Measurements from ENCODE around the gene SLC22A12. TPM values are rescaled to one million over a fixed set of nuclear protein-coding genes. Genes with fewer than 3 reads are reported as not detected.
A peak's percentile ranks its signal among the peaks of the same experiment; 100 is the strongest.

SLC22A12 gene
- total and polyA plus RNA-seq, 4 experiments from 2014 or later = not detected

DNA sequence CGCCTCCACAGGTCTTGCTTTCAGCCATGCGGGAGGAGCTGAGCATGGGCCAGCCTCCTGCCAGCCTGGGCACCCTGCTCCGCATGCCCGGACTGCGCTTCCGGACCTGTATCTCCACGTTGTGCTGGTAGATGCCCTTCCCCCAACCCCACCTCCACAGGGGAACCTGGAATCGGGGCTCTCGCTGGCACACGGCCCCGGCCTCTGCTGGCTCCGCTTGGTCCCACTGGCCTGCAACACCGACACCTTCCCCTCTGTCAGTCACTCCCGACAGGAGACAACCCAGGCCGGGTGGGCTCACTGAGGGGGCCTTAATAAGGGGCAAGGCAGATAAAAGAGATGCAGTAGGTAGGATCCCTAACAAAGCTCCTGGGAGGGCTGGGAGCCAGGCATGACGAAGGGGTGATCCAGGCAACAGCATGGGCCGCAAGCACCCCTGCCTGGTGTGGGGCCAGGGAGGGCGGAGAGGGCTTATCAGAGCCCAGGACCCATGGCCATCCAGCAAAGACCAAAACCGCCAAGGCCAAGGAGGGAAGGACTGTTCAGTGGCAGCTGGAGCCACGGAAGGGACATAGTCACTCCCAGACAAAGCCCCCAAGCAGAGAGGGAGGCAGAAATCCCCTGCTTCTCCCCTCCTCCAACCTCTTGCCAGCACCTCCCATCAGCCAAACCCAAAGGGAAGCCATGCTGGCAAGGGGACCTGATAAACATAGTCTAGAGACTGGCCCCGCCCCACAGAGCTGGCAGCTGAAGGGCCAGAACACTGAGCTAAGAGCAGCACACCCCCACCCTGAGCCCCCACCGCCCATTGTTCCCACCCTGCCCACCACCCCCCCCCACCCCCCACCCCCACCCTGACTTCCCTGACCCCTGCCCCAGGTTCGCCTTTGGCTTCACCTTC, 8.0 kb downstream of the SLC22A12 start:
- intact Hi-C loops (cut with micrococcal nuclease) = no loop called here
- H3K27me3 Mint-ChIP-seq = peaks cover 0 to 1% of the 10 kb centered on the region in 2 donors
- no peak overlapping the region for H3K27ac ChIP-seq (ENCODE audit: low read depth, low read length)
- ChIA-PET CTCF (ENCODE audit: partially characterized antibody) (no interaction called here), POLR2A (ENCODE audit: partially characterized antibody) (no interaction called here)
- no peaks in the 10 kb centered on the region for H3K9me3 Mint-ChIP-seq
- H3K4me3 Mint-ChIP-seq = no peak overlapping the region
- no peaks in the 10 kb centered on the region for H3K4me1 Mint-ChIP-seq
- DNase-seq = no peak
- no peak overlapping the region for H3K4me3 ChIP-seq (ENCODE audit: low read length in 2 of 2)
- no peaks in the 10 kb centered on the region for H3K36me3 ChIP-seq (ENCODE audit: insufficient read depth, low read length)
- H3K27me3 ChIP-seq (ENCODE audit: insufficient read depth, low read length) = no peaks in the 10 kb centered on the region
- H3K36me3 Mint-ChIP-seq = no peaks in the 10 kb centered on the region
- no peak overlapping the region for H3K27ac Mint-ChIP-seq
- H3K9me3 ChIP-seq (ENCODE audit: control insufficient read depth in 1 of 2, low read length in 2 of 2) = no peaks in the 10 kb centered on the region
- no peaks in the 10 kb centered on the region for H3K4me1 ChIP-seq (ENCODE audit: insufficient read depth, low read length)

DNA sequence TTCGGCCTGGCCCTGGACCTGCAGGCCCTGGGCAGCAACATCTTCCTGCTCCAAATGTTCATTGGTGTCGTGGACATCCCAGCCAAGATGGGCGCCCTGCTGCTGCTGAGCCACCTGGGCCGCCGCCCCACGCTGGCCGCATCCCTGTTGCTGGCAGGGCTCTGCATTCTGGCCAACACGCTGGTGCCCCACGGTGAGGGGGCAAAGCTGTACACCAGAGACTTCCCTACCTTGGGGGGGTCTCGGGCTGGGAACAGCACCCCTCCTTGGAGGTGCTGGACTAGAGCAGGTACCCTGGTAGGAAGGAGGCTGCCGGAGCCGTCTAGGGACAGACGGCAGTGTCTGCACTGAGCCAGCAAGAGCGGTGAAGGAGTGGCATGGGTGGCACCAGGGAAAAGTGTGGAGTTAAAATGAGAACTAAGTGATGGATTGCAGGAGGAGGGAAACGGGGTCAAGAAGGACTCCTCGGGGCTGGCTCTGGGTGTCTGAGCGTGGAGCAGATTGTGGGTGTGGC, 8.7 kb downstream of the SLC22A12 start:
- Mint-ChIP-seq H3K4me1 (no peaks in the 10 kb centered on the region), H3K36me3 (no peaks in the 10 kb centered on the region), H3K27me3 (peaks cover 0 to 3% of the 10 kb centered on the region in 2 donors), H3K4me3 (no peak overlapping the region), H3K27ac (peak overlapping the region in 1 of 7 donors; percentile 35), H3K9me3 (no peaks in the 10 kb centered on the region)
- Histone ChIP-seq H3K4me3 (ENCODE audit: low read length in 2 of 2) (no peak overlapping the region), H3K9me3 (ENCODE audit: control insufficient read depth in 1 of 2, low read length in 2 of 2) (no peaks in the 10 kb centered on the region), H3K4me1 (ENCODE audit: insufficient read depth, low read length) (no peaks in the 10 kb centered on the region), H3K27me3 (ENCODE audit: insufficient read depth, low read length) (no peaks in the 10 kb centered on the region), H3K36me3 (ENCODE audit: insufficient read depth, low read length) (no peaks in the 10 kb centered on the region), H3K27ac (ENCODE audit: low read depth, low read length) (no peak overlapping the region)
- no peak for DNase-seq
- ChIA-PET POLR2A (ENCODE audit: partially characterized antibody) (no interaction called here), CTCF (ENCODE audit: partially characterized antibody) (no interaction called here)
- intact Hi-C loops (cut with micrococcal nuclease) = no loop called here

DNA sequence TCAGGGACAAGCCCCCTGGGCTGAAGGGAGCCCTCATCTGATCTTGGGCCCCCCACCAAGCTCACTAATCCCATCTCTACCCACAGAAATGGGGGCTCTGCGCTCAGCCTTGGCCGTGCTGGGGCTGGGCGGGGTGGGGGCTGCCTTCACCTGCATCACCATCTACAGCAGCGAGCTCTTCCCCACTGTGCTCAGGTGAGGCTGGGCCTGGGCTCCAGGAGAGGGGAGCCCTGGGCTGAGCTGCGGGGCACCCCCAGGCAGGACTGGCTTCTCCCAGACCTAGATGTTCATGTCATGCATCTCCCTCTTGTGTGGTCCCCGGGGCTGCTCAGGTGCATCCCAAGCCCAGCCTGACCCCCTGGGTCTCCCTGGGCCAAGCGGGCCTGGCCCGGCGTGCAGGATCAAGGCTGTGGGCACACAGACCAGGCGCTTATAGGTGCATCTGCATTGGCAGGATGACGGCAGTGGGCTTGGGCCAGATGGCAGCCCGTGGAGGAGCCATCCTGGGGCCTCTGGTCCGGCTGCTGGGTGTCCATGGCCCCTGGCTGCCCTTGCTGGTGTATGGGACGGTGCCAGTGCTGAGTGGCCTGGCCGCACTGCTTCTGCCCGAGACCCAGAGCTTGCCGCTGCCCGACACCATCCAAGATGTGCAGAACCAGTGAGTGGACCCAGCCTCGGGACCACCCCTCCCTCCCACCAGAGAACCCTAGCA, 9.4 kb downstream of the SLC22A12 start:
- Mint-ChIP-seq H3K9me3 (no peaks in the 10 kb centered on the region), H3K27me3 (peaks cover 2 to 5% of the 10 kb centered on the region in 2 donors), H3K36me3 (no peaks in the 10 kb centered on the region), H3K27ac (no peak overlapping the region), H3K4me1 (no peaks in the 10 kb centered on the region), H3K4me3 (no peak overlapping the region)
- DNase-seq = no peak
- Histone ChIP-seq H3K27ac (ENCODE audit: low read depth, low read length) (no peak overlapping the region), H3K4me3 (ENCODE audit: low read length in 2 of 2) (no peak overlapping the region), H3K27me3 (ENCODE audit: insufficient read depth, low read length) (no peaks in the 10 kb centered on the region), H3K9me3 (ENCODE audit: control insufficient read depth in 1 of 2, low read length in 2 of 2) (no peaks in the 10 kb centered on the region), H3K4me1 (ENCODE audit: insufficient read depth, low read length) (no peaks in the 10 kb centered on the region), H3K36me3 (ENCODE audit: insufficient read depth, low read length) (no peaks in the 10 kb centered on the region)
- intact Hi-C loops (cut with micrococcal nuclease) = no loop called here
- ChIA-PET POLR2A (ENCODE audit: partially characterized antibody) (no interaction called here), CTCF (ENCODE audit: partially characterized antibody) (no interaction called here)

DNA sequence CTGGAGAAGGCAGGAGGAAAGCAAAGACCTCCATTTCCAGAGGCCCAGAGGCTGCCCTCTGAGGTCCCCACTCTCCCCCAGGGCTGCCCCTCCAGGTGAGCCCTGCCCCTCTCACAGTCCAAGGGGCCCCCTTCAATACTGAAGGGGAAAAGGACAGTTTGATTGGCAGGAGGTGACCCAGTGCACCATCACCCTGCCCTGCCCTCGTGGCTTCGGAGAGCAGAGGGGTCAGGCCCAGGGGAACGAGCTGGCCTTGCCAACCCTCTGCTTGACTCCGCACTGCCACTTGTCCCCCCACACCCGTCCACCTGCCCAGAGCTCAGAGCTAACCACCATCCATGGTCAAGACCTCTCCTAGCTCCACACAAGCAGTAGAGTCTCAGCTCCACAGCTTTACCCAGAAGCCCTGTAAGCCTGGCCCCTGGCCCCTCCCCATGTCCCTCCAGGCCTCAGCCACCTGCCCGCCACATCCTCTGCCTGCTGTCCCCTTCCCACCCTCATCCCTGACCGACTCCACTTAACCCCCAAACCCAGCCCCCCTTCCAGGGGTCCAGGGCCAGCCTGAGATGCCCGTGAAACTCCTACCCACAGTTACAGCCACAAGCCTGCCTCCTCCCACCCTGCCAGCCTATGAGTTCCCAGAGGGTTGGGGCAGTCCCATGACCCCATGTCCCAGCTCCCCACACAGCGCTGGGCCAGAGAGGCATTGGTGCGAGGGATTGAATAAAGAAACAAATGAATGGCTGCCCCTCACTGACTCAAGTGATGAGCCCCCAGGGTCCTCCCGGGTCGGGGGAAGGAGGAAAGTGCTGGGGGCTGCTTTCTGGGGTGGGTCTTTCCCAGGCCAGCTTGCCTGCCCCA, 10.8 kb downstream of the SLC22A12 start:
- H3K4me3 Mint-ChIP-seq = no peak overlapping the region
- Histone ChIP-seq H3K27me3 (ENCODE audit: insufficient read depth, low read length) (no peaks in the 10 kb centered on the region), H3K27ac (ENCODE audit: low read depth, low read length) (no peak overlapping the region), H3K9me3 (ENCODE audit: control insufficient read depth in 1 of 2, low read length in 2 of 2) (no peaks in the 10 kb centered on the region), H3K4me3 (ENCODE audit: low read length in 2 of 2) (no peak overlapping the region), H3K36me3 (ENCODE audit: insufficient read depth, low read length) (no peaks in the 10 kb centered on the region), H3K4me1 (ENCODE audit: insufficient read depth, low read length) (no peaks in the 10 kb centered on the region)
- intact Hi-C loops (cut with micrococcal nuclease) = no loop called here
- H3K36me3 Mint-ChIP-seq = no peaks in the 10 kb centered on the region
- no peak overlapping the region for H3K27ac Mint-ChIP-seq
- no peaks in the 10 kb centered on the region for H3K4me1 Mint-ChIP-seq
- ChIA-PET CTCF (ENCODE audit: partially characterized antibody) (no interaction called here), POLR2A (ENCODE audit: partially characterized antibody) (no interaction called here)
- H3K27me3 Mint-ChIP-seq = peaks cover 2 to 10% of the 10 kb centered on the region in 2 donors
- H3K9me3 Mint-ChIP-seq = no peaks in the 10 kb centered on the region
- DNase-seq = no peak

DNA sequence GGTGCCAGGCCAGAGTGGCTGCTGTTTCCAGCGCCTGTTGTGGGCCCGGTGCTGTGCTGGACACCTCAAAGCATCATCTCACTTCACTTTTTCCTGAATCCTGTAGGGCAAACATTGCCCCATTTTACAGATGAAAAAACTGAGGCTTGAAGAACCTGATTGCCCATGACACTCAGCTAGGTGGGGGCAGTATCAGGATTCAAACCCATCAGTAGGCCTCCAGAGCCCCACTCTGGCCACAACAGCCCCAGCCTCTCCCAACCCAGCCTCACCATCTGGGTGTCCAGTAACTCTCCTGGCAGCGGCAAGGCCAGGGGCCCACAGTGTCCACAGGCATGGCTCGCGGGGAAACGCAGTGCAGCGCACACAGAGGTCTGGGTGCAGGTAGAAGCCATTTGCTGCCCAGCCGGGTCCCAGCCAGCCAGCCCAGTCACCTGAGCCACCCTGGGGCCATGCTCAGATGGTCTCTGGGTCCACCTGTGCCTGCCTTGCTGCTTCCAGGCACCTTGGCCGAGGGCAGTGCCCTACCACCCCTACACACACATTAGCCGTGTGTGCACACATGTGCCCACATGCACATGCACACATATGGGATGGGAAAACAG, 11.5 kb downstream of the SLC22A12 start:
- intact Hi-C loops (cut with micrococcal nuclease) = no loop called here
- no peaks in the 10 kb centered on the region for H3K36me3 Mint-ChIP-seq
- H3K36me3 ChIP-seq (ENCODE audit: insufficient read depth, low read length) = no peaks in the 10 kb centered on the region
- H3K27me3 ChIP-seq (ENCODE audit: insufficient read depth, low read length) = no peaks in the 10 kb centered on the region
- ChIA-PET CTCF (ENCODE audit: partially characterized antibody) (no interaction called here), POLR2A (ENCODE audit: partially characterized antibody) (no interaction called here)
- H3K9me3 Mint-ChIP-seq = no peaks in the 10 kb centered on the region
- H3K27ac Mint-ChIP-seq = no peak overlapping the region
- H3K4me1 ChIP-seq (ENCODE audit: insufficient read depth, low read length) = no peaks in the 10 kb centered on the region
- peaks cover 2 to 10% of the 10 kb centered on the region in 2 donors for H3K27me3 Mint-ChIP-seq
- no peak for DNase-seq
- no peak overlapping the region for H3K4me3 ChIP-seq (ENCODE audit: low read length in 2 of 2)
- H3K4me3 Mint-ChIP-seq = no peak overlapping the region
- H3K9me3 ChIP-seq (ENCODE audit: control insufficient read depth in 1 of 2, low read length in 2 of 2) = no peaks in the 10 kb centered on the region
- no peaks in the 10 kb centered on the region for H3K4me1 Mint-ChIP-seq
- no peak overlapping the region for H3K27ac ChIP-seq (ENCODE audit: low read depth, low read length)

DNA sequence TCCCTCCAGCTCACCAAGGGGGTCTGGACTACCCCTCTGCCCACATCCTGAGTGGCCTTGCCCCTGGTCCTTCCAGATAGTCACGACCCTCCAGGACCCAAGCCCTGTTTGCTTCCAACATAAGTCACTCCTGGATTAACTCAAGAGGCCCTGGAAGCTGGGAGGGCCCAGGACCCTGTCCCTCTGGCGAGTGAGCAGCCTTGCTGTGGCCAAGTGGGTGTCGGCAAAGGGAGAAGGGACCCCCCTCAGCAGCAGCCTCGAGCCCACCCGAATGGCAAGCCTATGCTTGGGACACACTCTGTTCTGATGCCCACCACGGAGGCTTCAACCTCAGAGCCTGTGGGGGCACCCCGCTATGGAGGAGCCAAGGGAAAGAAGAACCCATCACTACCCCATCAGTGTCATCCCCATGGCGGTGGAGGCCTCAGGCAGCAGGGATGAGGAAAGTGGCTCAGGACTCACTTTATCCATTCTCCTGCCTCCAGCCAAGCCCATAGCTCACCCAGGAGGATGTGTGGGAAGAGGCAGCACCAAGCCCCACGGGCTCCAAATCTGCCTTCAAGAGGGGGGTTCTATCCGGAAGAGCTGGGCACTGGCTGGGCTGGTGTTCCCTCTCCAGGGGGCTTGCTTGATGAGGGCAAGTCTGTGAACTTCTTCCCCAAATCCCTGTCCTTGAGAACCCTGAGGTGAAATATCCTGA, 12.5 kb downstream of the SLC22A12 start:
- H3K9me3 Mint-ChIP-seq = no peaks in the 10 kb centered on the region
- Histone ChIP-seq H3K4me3 (ENCODE audit: low read length in 2 of 2) (no peak overlapping the region), H3K4me1 (ENCODE audit: insufficient read depth, low read length) (no peaks in the 10 kb centered on the region), H3K27me3 (ENCODE audit: insufficient read depth, low read length) (no peaks in the 10 kb centered on the region), H3K36me3 (ENCODE audit: insufficient read depth, low read length) (no peaks in the 10 kb centered on the region), H3K27ac (ENCODE audit: low read depth, low read length) (no peak overlapping the region), H3K9me3 (ENCODE audit: control insufficient read depth in 1 of 2, low read length in 2 of 2) (no peaks in the 10 kb centered on the region)
- peaks cover 2 to 10% of the 10 kb centered on the region in 2 donors for H3K27me3 Mint-ChIP-seq
- H3K4me1 Mint-ChIP-seq = no peaks in the 10 kb centered on the region
- H3K4me3 Mint-ChIP-seq = no peak overlapping the region
- ChIA-PET CTCF (ENCODE audit: partially characterized antibody) (no interaction called here), POLR2A (ENCODE audit: partially characterized antibody) (no interaction called here)
- intact Hi-C loops (cut with micrococcal nuclease) = no loop called here
- no peak overlapping the region for H3K27ac Mint-ChIP-seq
- DNase-seq = no peak
- H3K36me3 Mint-ChIP-seq = no peaks in the 10 kb centered on the region
